ENCODE results near the gene DHRS4L2.
A peak's percentile ranks its signal among the peaks of the same experiment; 100 is the strongest.
"Not testable (repeated sequence)": the region's sequence is repeated elsewhere in the genome, so short reads cannot be mapped to it uniquely, and the experiment has no call there.

The DHRS4L2 gene

GRCh38 chr14:23988607-23989363 is at the start of gene DHRS4L2:
DHRS4L2 (plus strand) TSS chr14:23988929; CDS start chr14:23988948, 19 bp downstream.
- in situ Hi-C loops (cut with MboI; ENCODE audit: low sequenced_read_pairs, unreplicated experiment): loop anchor here (10.0 kb wide), 1 partner anchor 46 kb away; no protein-coding TSS in a partner anchor
- DNase-seq (ENCODE audit: low spot score): peak; percentile 81

DNA sequence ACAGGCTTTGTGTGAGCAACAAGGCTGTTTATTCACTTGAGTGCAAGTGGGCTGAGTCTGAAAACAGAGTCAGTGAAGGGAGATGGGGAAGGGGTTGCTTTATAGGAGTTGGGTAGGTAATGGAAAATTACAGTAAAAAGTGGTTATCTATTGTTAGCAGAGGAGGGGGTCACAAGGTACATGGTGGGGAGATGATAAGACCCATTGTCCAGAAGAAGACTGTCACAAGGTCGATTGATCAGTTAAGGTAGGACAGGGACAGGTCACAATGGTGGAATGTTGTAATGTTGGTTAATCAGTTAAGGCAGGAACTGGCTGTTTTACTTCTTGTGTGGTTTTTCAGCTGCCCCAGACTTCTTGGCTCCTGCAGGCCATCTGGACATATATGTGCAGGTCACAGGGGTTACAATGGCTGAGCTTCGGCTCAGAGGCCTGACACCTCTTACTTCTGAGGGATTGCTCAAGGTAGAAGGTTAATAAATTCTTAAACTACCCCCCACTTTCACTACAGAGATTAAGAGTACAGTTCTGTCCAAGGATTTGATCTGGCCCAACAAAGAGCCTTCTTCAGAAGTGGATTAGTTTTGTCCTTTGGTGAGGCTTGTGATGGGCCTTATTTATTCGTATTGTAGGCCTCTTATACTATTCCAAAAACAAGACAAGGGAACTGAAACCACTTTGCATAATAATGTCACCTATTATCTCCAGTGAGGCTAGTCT is 49.0 kb upstream of the DHRS4L2 start:
- no peak for DNase-seq (ENCODE audit: low spot score)
- TF ChIP-seq, protein P1, sequence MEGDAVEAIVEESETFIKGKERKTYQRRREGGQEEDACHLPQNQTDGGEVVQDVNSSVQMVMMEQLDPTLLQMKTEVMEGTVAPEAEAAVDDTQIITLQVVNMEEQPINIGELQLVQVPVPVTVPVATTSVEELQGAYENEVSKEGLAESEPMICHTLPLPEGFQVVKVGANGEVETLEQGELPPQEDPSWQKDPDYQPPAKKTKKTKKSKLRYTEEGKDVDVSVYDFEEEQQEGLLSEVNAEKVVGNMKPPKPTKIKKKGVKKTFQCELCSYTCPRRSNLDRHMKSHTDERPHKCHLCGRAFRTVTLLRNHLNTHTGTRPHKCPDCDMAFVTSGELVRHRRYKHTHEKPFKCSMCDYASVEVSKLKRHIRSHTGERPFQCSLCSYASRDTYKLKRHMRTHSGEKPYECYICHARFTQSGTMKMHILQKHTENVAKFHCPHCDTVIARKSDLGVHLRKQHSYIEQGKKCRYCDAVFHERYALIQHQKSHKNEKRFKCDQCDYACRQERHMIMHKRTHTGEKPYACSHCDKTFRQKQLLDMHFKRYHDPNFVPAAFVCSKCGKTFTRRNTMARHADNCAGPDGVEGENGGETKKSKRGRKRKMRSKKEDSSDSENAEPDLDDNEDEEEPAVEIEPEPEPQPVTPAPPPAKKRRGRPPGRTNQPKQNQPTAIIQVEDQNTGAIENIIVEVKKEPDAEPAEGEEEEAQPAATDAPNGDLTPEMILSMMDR (IDR thresholded peaks at IDR 0.05; ENCODE audit: borderline replicate concordance, control extremely low read depth, extremely low read depth, insufficient read depth, missing control alignments): no peak
- in situ Hi-C loops (cut with MboI; ENCODE audit: low sequenced_read_pairs, unreplicated experiment): no loop called here

DNA sequence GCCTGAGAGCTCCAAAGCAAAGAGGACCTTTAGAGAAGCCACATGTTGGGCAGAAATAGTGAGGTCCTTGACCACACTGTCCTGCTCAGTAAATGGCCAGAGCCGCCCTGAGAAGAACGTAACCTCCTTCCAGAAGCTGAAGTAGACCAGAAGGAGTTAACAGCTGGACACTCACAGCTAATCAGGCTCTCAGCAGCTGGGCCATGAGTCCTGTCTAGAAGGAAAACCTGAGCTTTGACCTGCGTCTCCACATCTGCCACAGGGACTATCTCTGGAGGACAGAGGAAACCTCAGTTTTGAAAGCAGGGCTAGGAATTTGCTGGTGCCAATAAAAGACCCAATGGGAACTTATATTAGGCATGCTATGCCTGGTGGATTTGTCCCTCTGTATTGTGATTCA is 47.5 kb upstream of the DHRS4L2 start:
- DNase-seq (ENCODE audit: low spot score): no peak
- in situ Hi-C loops (cut with MboI; ENCODE audit: low sequenced_read_pairs, unreplicated experiment): no loop called here
- TF ChIP-seq, protein P1 (IDR thresholded peaks at IDR 0.05; ENCODE audit: borderline replicate concordance, control extremely low read depth, extremely low read depth, insufficient read depth, missing control alignments): no peak

DNA sequence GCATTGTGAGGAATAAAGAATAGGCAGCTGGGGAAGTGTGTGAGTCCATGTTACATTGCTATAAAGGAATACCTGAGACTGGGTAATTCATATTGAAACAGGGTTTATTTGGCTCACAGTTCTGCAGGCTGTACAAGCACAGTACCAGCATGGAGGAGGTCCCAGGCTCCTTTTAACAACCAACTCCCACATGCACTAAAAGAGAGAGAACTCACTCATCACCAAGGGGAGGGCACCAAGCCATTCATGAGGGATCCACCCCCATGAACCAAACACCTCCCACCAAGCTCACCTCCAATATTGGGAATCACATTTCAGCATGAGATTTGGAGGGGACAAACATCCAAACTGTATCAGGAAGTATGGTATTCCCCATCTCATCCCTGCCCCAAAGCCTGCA is 47.1 kb upstream of the DHRS4L2 start:
- no peak for DNase-seq (ENCODE audit: low spot score)
- TF ChIP-seq, protein P1 (IDR thresholded peaks at IDR 0.05; ENCODE audit: borderline replicate concordance, control extremely low read depth, extremely low read depth, insufficient read depth, missing control alignments): no peak
- in situ Hi-C loops (cut with MboI; ENCODE audit: low sequenced_read_pairs, unreplicated experiment): no loop called here

DNA sequence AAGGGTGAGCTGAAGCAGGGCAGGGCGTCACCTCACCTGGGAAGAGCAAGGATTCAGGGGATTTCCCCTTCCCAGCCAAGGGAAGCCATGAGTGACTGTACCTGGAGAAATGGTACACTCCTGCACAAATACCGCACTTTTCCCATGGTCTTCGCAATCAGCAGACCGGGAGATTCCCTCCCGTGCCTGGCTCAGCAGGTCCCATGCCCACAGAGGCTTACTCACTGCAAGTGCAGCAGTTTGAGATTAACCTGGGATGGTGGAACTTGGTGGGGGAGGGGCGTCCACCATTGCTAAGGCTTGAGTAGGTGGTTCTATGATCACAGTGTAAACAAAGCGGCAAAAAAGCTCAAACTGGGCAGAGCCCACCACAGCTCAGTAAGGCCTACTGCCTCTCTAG is 46.1 kb upstream of the DHRS4L2 start:
- in situ Hi-C loops (cut with MboI; ENCODE audit: low sequenced_read_pairs, unreplicated experiment): no loop called here
- TF ChIP-seq, protein P1 (IDR thresholded peaks at IDR 0.05; ENCODE audit: borderline replicate concordance, control extremely low read depth, extremely low read depth, insufficient read depth, missing control alignments): no peak
- no peak for DNase-seq (ENCODE audit: low spot score)

DNA sequence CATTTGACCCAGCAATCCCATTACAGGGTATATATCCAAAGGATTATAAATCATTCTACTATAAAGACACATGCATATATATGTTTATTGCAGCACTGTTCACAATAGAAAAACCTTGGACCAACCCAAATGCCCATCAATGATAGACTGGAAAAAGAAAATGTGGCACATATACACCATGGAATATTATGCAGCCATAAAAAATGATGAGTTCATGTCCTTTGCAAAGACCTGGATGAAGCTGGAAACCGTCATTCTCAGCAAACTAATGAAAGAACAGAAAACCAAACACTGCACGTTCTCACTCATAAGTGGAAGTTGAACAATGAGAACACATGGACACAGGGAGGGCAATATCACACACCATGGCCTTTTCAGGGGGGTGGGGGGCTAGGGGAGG is 39.7 kb upstream of the DHRS4L2 start:
- in situ Hi-C loops (cut with MboI; ENCODE audit: low sequenced_read_pairs, unreplicated experiment); DNase-seq (ENCODE audit: low spot score): not testable (repeated sequence)

DNA sequence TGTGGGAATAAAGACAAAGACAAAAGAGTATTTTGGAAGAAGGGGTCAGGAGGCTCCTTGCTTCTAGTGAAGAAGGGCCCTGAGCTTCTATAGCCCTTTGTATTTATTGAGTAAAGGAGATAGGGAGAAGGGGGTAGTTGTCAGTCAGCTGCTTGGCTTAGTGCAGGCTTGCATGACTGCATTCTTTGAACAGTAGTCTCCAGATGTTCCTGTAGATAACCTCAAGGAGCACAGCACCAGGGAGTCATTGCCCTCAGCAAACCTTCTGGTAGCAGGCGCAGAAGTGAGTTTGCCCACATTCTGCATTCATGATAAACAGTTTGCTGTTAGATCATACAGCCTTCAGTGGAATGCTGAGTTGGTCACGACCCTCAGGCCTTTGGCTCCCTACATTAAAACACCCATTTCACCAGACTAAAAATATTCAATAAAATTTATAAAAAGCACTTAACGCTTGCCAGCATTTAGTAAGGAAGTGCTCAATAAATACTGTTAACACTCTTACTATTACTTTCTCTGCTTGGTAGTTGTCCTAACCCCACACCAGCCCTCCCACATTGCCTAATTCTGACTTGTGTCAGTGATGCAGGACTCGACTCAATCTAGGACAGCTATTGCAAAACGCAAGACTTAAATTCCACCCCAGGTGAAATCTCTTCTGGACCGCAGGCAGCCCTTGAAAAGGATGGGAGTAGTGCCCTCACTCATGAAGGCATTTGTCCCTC is 38.2 kb upstream of the DHRS4L2 start:
- TF ChIP-seq, protein P1 (IDR thresholded peaks at IDR 0.05; ENCODE audit: borderline replicate concordance, control extremely low read depth, extremely low read depth, insufficient read depth, missing control alignments): no peak
- in situ Hi-C loops (cut with MboI; ENCODE audit: low sequenced_read_pairs, unreplicated experiment): no loop called here
- DNase-seq (ENCODE audit: low spot score): no peak

DNA sequence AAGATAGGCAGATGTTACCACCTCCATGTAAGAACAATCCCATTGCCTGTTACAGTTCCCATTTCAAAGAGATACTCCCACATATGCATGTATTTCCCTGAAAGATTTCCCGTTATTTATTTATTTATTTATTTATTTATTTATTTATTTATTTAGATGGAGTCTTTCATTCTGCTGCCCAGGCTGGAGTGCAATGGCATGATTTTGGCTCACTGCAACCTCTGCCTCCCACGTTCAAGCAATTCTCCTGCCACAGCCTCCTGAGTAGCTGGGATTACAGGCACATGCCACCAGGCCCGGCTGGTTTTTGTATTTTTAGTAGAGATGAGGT is 37.6 kb upstream of the DHRS4L2 start:
- DNase-seq (ENCODE audit: low spot score); in situ Hi-C loops (cut with MboI; ENCODE audit: low sequenced_read_pairs, unreplicated experiment): not testable (repeated sequence)
